Lung microvascular endothelial cell (primary cell): ENCODE measurements around the gene SNTB2. TPM values are rescaled to one million over a fixed set of nuclear protein-coding genes. Genes with fewer than 3 reads are reported as not detected.
"Not testable (repeated sequence)": the region's sequence is repeated elsewhere in the genome, so short reads cannot be mapped to it uniquely, and the experiment has no call there.

Experiments
- DNase-seq, 2 donors: peaks; one replicate each; pipeline versions ENCODE4 v3.0.0 to v3.0.0-alpha.2; 2010; ENCODE audit warnings: low read depth in 2 of 2
- total RNA-seq: library from RNA; depleted of rRNA; stranded (reverse); fragments of >200 nt; gene quantifications from 2 replicates; pipeline ENCODE4 v1.2.1, GENCODE V29; 2014

The SNTB2 gene
- total RNA-seq, result 39.0 and 72.0 TPM in 2 replicates

- peak; percentile 86 to 90 for DNase-seq
Observed at GRCh38 chr16:69186642-69187445, at the start of gene SNTB2. TSS of gene SNTB2 (plus strand) at chr16:69187164. CDS start at chr16:69187167, 3 bp downstream.

GRCh38 chr16:69138608-69139007 lies 48.4 kb upstream of the SNTB2 start:
- no peak for DNase-seq

GRCh38 chr16:69139464-69139863 lies 47.5 kb upstream of the SNTB2 start:
- DNase-seq, result not testable (repeated sequence)

GRCh38 chr16:69141014-69141413 lies 46.0 kb upstream of the SNTB2 start:
- DNase-seq, result no peak

GRCh38 chr16:69141936-69142335 lies 45.0 kb upstream of the SNTB2 start:
- no peak for DNase-seq

- DNase-seq, result peak in 1 of 2 donors; percentile 18
Observed at GRCh38 chr16:69143116-69143515, 43.8 kb upstream of the SNTB2 start.

GRCh38 chr16:69145658-69146057 lies 41.3 kb upstream of the SNTB2 start:
- no peak for DNase-seq

GRCh38 chr16:69149621-69150020 lies 37.3 kb upstream of the SNTB2 start:
- DNase-seq, result not testable (repeated sequence)

- DNase-seq, result peak; percentile 81 to 82
Observed at GRCh38 chr16:69150146-69150865, 36.7 kb upstream of the SNTB2 start.

GRCh38 chr16:69157196-69157595 lies 29.8 kb upstream of the SNTB2 start:
- no peak for DNase-seq

- no peak for DNase-seq
Observed at GRCh38 chr16:69160192-69160591, 26.8 kb upstream of the SNTB2 start.

GRCh38 chr16:69165584-69165983 lies 21.4 kb upstream of the SNTB2 start:
- no peak for DNase-seq

GRCh38 chr16:69166221-69166833 lies 20.6 kb upstream of the SNTB2 start:
- peak; percentile 39 to 69 for DNase-seq

- peak in 1 of 2 donors; percentile 66 for DNase-seq
Observed at GRCh38 chr16:69166946-69167930, 19.7 kb upstream of the SNTB2 start.

GRCh38 chr16:69169051-69169450 lies 17.9 kb upstream of the SNTB2 start:
- DNase-seq, result no peak

GRCh38 chr16:69169607-69170352 lies 17.2 kb upstream of the SNTB2 start:
- no peak for DNase-seq

GRCh38 chr16:69171325-69172084 lies 15.5 kb upstream of the SNTB2 start:
- DNase-seq, result no peak

- DNase-seq, result no peak
Observed at GRCh38 chr16:69176033-69176800, 10.7 kb upstream of the SNTB2 start.
